Activated T-cell treated with anti-CD3 and anti-CD28 coated beads, Interleukin-2, amount 50 U/mL, for 4 hours (primary cell): ENCODE data around the gene RIN1. TPM values are rescaled to one million over a fixed set of nuclear protein-coding genes. Genes with fewer than 3 reads are reported as not detected.
"Not testable (repeated sequence)": the region's sequence is repeated elsewhere in the genome, so short reads cannot be mapped to it uniquely, and the experiment has no call there.

Experiments used
- ATAC-seq, 2 donors: fragments of 200-7000 bp; cut with Tn5 transposase; one replicate each; pipeline ENCODE4 v1.10.0; 2021
- DNase-seq: peaks from one replicate; pipeline ENCODE4 v3.0.0-alpha.2; 2020
- H3K27me3 Mint-ChIP-seq: one replicate; pipeline ENCODE4 v1.8.0; 2021; ENCODE audit warnings: low read depth, mixed read lengths
- H3K36me3 Mint-ChIP-seq: one replicate; pipeline ENCODE4 v1.8.0; 2022; ENCODE audit warnings: mixed read lengths; ENCODE audit not compliant: insufficient read depth
- H3K4me1 Mint-ChIP-seq: one replicate; pipeline ENCODE4 v1.8.0; 2021; ENCODE audit warnings: low read depth, mixed read lengths
- H3K4me3 Mint-ChIP-seq: one replicate; pipeline ENCODE4 v1.8.0; 2021; ENCODE audit warnings: mild to moderate bottlenecking, moderate library complexity, mixed read lengths
- H3K9me3 Mint-ChIP-seq: one replicate; pipeline ENCODE4 v1.8.0; 2021; ENCODE audit warnings: mixed read lengths
- total RNA-seq, 3 donors: library from RNA; stranded (reverse); gene quantifications; one replicate each; pipeline ENCODE4 v1.2.1, GENCODE V29; 2021

The RIN1 gene
- total RNA-seq, 3 donors from 2014 or later = 1.4 to 2.2 (median 1.7) TPM

DNA sequence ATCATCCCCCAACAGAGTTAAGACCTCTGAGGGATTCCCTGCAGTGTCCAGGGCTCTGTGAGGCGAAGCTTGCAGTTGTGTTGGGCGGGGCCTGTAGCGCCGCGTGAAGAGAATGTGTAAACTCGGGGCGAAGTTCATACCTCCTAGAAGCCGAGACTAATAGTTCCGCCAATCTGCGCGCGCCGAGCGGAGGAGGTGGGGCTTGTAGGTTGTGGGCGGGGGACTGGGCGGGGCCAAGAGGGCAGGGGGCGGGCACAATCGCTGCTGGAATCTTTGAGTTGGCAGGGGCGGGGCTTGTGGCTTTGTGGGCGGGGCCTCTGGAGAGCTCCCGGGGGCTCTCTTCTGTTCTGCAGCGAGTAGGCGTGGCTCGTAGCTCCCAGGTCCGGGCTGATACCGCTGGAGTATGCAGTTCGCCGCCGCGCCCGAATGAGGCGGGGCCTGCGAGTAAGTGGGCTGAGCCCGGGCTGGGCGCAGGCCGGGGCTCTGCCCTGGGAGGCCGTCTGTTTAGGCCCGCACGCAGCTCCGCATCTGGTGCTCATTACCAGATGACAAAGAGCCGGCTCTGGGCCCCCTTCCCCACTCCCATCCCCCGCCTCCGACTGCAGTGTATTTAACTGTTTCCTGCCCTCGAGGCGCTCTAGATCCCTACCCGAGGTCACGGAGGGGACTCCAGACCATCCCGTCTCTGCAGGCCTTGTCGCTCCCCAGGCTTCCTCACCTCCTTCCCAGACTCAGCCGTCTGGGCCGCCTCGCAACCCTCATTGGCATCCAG is 23.5 kb downstream of the RIN1 start:
- H3K27me3 Mint-ChIP-seq = no peaks in the 10 kb centered on the region
- peak overlapping the region; percentile 86 for H3K4me3 Mint-ChIP-seq
- peaks cover 43% of the 10 kb centered on the region for H3K4me1 Mint-ChIP-seq
- H3K36me3 Mint-ChIP-seq = no peaks in the 10 kb centered on the region
- peak; percentile 98 for DNase-seq
- no peaks in the 10 kb centered on the region for H3K9me3 Mint-ChIP-seq
- ATAC-seq = peak; percentile 76 to 81

DNA sequence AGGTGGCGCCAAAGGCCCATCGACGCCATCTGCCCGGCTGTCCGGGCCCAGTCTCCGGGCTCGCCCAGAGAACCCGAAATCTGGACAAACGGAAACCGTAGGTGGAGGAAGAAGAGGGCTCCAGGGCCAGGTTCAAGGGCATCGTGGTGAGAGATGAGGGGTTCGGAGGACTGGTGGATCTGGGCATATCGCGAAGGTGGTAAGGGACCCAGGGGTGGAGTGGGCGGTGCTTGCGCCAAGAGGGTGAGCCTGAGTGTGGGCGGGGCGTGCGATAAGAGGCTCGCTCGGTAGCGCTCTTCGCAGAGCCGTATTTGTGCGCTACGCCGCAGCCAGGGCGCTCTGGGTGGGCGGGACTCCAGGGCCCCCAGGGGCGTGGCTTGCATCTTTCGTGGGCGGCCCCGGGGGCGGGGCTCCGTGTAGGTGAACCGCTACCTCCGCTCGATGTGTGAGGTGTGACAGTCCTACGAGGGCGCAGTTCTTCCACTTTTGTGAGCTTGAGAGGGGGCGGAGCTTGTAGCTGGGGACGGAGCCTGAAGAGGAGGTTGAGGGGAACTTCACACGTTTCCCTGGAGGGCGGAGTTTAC is 24.2 kb downstream of the RIN1 start:
- peaks cover 36% of the 10 kb centered on the region for H3K4me1 Mint-ChIP-seq
- peak; percentile 72 to 74 for ATAC-seq
- peak overlapping the region; percentile 86 for H3K4me3 Mint-ChIP-seq
- DNase-seq = peak; percentile 99
- H3K9me3 Mint-ChIP-seq = no peaks in the 10 kb centered on the region
- H3K27me3 Mint-ChIP-seq = no peaks in the 10 kb centered on the region
- H3K36me3 Mint-ChIP-seq = no peaks in the 10 kb centered on the region

DNA sequence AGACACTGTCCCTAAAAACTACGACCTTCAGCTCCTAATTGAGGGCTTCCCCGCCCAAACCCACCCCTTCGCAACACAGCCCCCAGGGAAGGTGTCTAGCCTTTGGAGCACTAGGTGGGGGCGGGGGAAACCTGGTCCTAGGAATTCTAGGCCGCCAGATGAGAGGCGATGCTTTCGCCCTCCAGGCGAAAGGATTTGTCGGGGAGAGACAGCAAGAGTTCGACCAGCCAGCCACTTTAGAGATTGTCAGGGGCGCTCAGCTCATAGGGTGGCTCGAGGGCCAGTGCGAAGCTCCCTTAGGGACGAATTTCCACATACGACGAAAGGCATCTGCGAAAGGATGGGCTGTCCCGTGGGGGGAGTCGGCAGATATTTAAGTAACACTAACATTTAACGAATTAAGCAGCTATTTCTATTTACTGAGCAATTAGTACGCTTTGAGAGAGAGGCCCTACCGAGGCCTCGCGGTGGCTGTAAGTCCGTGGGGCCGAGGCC is 24.7 kb downstream of the RIN1 start:
- Mint-ChIP-seq H3K36me3 (no peaks in the 10 kb centered on the region), H3K9me3 (no peaks in the 10 kb centered on the region), H3K4me3 (peak overlapping the region; percentile 86), H3K4me1 (peaks cover 36% of the 10 kb centered on the region), H3K27me3 (no peaks in the 10 kb centered on the region)
- DNase-seq (no peak), ATAC-seq (peak in 1 of 2 donors; percentile 29)

DNA sequence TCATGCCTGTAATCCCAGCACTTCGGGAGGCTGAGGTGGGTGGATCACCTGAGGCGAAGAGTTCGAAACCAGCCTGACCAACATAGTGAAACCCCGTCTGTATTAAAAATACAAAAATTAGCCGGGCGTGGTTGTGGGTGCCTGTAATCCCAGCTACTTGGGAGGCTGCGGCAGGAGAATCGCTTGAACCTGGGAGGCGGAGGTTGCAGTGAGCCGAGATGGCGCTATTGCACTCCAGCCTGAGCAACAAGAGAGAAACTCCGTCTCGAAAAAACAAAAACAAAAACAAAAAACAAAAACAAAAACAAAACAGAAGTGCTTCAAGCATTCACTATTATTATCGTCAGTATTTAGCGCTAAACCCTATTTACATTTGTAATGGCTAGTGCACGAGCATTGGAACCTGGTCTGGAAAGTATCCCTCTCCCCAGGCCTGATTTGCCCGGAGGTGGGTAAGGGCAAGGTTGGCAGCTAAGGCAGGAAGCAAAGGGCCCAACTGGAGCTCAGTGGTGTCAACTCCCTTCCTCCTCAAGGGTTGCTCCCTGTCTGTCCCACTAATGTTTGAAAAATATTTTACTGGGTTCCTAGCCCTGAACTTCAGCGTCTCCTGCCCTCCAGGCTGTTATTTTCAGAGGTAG is 25.3 kb downstream of the RIN1 start:
- not testable (repeated sequence) for H3K4me3 Mint-ChIP-seq, H3K36me3 Mint-ChIP-seq, H3K9me3 Mint-ChIP-seq, DNase-seq, H3K27me3 Mint-ChIP-seq, ATAC-seq
- peaks cover 33% of the 10 kb centered on the region for H3K4me1 Mint-ChIP-seq

DNA sequence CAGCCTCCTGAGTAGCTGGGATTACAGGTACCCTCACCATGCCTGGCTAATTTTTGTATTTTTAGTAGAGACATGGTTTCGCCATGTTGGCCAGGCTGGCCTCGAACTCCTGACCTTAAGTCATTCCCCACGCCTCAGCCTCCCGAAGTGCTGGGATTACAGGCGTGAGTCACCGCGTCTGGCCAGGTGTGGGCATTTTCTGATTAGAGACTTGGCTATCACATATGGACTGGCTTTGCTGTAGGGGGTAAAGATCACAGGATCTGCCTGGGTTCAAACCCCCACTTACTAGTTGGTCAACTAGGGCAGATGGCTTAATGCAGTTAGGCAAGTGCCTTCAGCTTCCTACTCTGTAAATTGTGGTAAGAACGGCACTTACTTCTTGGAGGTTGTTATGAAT is 25.9 kb downstream of the RIN1 start:
- no peak overlapping the region for H3K4me3 Mint-ChIP-seq
- H3K36me3 Mint-ChIP-seq = no peaks in the 10 kb centered on the region
- no peaks in the 10 kb centered on the region for H3K9me3 Mint-ChIP-seq
- H3K4me1 Mint-ChIP-seq = peaks cover 27% of the 10 kb centered on the region
- no peaks in the 10 kb centered on the region for H3K27me3 Mint-ChIP-seq
- DNase-seq (no peak), ATAC-seq (no peak)

DNA sequence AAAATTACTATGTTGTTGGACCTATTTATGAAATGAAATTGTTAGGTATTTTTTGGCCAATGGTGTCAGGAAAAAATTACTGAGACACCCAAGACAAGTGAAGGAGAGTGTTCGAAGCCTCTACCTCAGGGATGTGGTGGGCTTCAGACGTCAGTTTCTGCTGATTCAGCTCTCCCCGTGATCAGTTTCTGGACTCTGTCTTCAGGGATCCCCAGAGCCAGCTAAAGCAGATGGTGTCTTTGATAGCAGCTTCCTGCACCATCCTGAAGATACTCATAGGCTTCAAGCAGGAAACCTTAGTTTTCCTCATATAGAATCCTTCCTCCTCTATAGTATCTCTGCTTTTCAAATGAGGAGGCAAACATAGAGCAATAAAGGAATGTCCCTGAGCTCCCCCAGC is 26.8 kb downstream of the RIN1 start:
- Mint-ChIP-seq H3K4me1 (peaks cover 23% of the 10 kb centered on the region), H3K27me3 (no peaks in the 10 kb centered on the region), H3K9me3 (no peaks in the 10 kb centered on the region), H3K36me3 (no peaks in the 10 kb centered on the region), H3K4me3 (no peak overlapping the region)
- ATAC-seq = no peak
- no peak for DNase-seq

DNA sequence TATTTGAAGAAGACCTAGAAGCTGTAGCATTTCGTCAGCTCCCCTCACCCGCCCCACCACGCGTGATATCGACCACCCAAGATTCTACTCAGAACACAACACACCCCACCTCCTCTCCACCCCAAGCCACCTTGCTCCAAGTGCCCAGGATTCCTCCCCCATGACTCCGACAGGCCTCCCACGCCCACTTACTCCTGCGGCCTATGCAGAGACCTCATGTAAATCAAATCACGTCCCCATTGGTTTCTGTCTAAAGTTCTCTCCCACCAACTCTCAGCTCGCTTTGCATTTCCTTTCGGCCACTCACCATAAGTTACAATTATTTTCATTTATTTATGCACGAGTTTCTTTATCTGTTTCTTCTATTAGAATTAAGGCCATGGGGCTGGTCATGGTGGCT is 33.6 kb downstream of the RIN1 start:
- Mint-ChIP-seq H3K4me3 (no peak overlapping the region), H3K36me3 (no peaks in the 10 kb centered on the region), H3K27me3 (no peaks in the 10 kb centered on the region), H3K4me1 (no peaks in the 10 kb centered on the region), H3K9me3 (no peaks in the 10 kb centered on the region)
- ATAC-seq (no peak), DNase-seq (no peak)

DNA sequence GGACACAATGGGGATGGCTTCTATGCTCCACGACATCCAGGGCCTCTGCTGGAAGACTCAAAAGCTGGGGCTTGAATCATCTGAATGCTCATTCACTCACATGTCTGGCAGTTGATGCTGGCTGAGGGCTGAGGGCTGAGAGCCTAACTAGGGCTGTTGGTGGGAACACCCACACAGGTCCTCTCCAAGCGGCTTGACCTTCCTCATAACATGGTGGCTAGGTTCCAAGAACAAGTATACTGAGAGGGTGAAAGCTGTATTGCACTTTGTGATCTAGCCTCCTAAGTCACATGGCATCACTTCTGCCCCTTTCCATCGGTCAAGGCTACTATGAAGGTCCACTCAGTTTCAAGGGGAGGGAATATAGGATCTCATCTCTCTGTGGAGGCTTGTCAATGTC is 37.0 kb downstream of the RIN1 start:
- H3K9me3 Mint-ChIP-seq = no peaks in the 10 kb centered on the region
- no peak for ATAC-seq

DNA sequence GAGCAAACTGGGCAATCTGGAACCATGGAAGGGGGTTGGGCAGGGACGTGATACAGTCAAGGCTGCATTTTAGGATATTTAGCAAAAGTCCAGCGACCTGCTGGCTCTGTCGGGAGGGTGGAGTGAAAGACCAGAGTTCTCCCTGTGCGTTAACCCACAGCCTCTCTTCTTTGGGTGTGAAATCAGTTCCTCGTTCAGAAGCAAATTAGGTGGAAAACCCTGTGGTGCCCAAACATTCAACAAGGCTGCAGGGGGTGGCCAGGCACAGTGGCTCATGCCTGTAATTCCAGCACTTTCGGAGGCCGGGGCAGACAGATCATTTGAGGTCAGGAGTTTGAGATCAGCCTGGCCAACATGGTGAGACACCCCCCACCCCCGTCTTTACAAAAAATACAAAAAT is 38.6 kb downstream of the RIN1 start:
- no peaks in the 10 kb centered on the region for H3K9me3 Mint-ChIP-seq
- H3K36me3 Mint-ChIP-seq = no peaks in the 10 kb centered on the region
- DNase-seq (no peak), ATAC-seq (no peak)
- peaks cover 12% of the 10 kb centered on the region for H3K27me3 Mint-ChIP-seq
- peaks cover under 1% of the 10 kb centered on the region for H3K4me1 Mint-ChIP-seq
- no peak overlapping the region for H3K4me3 Mint-ChIP-seq

More for the DNA sequence above, 37.0 kb downstream of the RIN1 start:
- H3K27me3 Mint-ChIP-seq = peaks cover 2% of the 10 kb centered on the region
- no peaks in the 10 kb centered on the region for H3K4me1 Mint-ChIP-seq
- no peak for DNase-seq
- H3K36me3 Mint-ChIP-seq = no peaks in the 10 kb centered on the region
- no peak overlapping the region for H3K4me3 Mint-ChIP-seq

DNA sequence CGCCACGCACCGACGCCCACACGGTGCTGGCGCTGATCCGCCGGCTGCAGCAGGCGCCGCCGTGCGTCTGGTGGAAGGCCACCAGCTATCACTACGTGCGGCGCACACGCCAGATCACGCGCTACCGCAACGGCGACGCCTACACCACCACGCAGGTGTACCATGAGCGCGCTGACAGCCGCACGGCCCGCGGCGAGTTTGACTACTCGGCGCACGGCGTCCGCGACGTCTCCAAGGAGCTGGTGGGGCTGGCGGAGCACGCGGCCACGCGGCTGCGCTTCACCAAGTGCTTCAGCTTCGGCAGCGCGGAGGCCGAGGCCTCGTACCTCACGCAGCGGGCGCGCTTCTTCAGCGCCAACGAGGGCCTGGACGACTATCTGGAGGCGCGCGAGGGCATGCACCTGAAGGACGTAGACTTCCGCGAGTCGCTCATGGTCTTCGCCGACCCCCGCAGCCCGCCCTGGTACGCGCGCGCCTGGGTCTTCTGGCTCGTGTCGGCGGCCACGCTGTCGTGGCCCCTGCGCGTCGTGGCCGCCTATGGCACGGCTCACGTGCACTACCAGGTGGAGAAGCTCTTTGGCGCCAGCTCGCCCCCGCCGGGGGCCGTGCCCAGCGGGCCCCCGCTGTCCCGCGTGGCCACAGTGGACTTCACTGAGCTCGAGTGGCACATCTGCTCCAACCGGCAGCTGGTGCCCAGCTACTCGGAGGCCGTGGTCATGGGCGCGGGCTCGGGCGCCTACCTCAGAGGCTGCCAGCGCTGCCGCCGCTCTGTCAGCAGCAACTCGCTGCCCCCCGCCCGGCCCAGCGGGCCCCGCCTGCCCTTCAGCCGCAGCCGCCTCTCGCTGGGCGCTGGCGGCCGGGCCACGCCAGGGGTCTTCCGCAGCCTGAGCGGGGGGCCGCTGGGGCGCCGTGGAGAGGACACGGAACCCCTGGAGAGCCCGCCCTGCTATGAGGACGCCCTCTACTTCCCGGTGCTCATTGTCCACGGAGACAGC is 41.3 kb downstream of the RIN1 start:
- H3K4me3 Mint-ChIP-seq = no peak overlapping the region
- H3K27me3 Mint-ChIP-seq = peaks cover 20% of the 10 kb centered on the region
- H3K4me1 Mint-ChIP-seq = peaks cover 13% of the 10 kb centered on the region
- no peaks in the 10 kb centered on the region for H3K9me3 Mint-ChIP-seq
- H3K36me3 Mint-ChIP-seq = no peaks in the 10 kb centered on the region
- DNase-seq (no peak), ATAC-seq (no peak)

DNA sequence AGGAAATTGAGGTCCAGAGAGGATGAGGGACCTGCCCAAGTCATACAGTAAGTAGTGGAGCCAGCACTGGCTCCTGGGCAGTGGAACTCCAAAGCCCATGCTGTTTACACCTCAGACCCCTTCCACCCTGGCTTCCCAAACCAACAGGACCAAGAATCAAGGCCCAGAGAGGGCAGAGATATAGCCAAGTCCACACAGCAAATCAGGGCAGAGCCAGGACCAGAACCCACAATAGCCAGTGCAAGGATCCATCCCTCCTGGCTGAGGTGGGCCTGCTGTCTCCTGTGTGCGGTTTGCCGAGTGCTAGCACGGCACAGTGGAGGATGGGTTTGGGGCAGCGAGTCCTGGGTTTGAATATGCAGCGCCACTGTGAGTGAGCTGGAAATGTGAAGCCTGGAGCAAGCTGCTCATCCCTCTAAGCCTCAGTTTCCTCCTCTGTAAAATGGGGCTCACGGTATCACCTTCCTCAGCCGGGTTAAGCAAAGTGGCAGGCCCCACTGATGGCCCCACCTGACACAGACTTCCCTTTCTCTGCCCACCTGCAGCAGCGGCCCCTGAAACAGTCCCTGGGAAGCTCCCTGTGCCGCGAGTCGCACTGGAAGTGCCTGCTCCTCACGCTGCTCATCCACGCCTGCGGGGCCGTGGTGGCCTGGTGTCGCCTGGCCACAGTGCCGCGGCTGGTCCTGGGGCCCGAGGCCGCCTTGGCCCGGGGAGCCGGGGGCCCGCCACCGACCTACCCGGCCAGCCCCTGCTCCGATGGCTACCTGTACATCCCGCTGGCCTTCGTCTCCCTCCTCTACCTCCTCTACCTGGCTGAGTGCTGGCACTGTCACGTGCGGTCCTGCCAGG is 42.2 kb downstream of the RIN1 start:
- H3K4me3 Mint-ChIP-seq = no peak overlapping the region
- H3K9me3 Mint-ChIP-seq = no peaks in the 10 kb centered on the region
- peaks cover 20% of the 10 kb centered on the region for H3K27me3 Mint-ChIP-seq
- H3K36me3 Mint-ChIP-seq = no peaks in the 10 kb centered on the region
- DNase-seq (no peak), ATAC-seq (no peak)
- peaks cover 22% of the 10 kb centered on the region for H3K4me1 Mint-ChIP-seq

DNA sequence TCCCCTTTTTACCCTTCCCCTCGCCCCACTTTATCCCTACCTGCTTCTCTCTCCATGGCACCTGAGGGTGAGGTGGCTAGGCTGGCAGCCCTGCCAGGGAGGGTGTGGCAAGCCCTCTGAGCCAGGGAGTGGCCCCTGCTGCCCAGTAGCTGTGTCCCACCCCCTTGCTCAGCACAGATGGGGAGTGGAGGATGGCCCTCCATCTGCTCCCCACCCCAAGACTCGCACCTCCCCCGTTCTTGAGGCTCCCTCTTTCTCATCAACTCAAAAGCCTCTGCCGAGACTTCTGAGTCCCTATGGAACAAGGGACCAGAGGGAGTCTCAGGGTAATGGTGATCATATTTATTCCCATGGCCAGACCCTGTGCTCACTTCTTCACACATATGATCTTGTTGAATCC is 42.9 kb downstream of the RIN1 start:
- Mint-ChIP-seq H3K4me1 (peaks cover 23% of the 10 kb centered on the region), H3K36me3 (no peaks in the 10 kb centered on the region), H3K4me3 (no peak overlapping the region), H3K27me3 (peaks cover 20% of the 10 kb centered on the region), H3K9me3 (no peaks in the 10 kb centered on the region)
- ATAC-seq (no peak), DNase-seq (no peak)

DNA sequence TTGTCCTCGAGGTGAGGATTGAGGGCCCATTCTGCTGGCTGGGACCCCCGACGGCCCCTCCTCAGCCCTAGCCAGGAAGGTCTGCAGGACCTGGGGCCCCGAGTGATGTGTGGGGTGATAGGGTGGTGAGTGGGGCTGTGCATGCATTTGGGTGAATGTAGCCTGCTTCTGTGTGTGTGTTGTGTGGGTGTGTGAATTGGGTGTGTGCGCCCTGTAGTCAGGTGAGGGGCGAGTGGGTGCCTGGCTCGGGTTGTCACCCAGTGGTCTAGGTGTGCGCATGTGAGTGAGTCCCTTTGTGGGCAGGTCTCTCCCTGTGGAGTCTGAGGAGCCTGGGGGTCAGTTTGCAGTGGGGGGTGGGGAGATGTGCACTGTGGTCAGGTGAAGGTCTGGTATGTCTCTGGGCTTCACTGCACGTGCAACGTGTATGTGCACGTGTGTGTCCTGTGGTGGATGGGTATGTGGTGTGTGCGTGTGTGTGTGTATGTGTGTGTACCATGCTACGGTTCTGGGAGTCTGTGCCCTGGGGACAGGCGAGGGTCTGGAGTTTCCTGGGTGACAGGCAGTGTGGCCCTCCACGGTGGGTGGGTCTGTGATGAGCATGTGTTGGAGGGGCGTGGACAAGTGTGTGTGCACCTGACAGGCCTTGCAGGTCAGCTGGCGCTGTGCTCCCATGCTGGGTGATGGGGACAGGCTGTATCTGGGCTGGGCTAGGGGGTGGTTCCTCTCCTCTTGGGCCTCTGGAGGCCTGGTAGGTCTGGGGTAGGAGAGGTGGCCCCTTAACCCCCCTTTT is 43.5 kb downstream of the RIN1 start:
- Mint-ChIP-seq H3K4me1 (peaks cover 23% of the 10 kb centered on the region), H3K4me3 (peak overlapping the region; percentile 19), H3K27me3 (peaks cover 20% of the 10 kb centered on the region), H3K9me3 (no peaks in the 10 kb centered on the region), H3K36me3 (no peaks in the 10 kb centered on the region)
- DNase-seq (no peak), ATAC-seq (no peak)
